Retinal pigment epithelial cell (primary cell): ENCODE measurements around the gene CEBPA.

Source experiments
- DNase-seq: peaks from one replicate; pipeline ENCODE4 v3.0.0-alpha.2; 2010; ENCODE audit warnings: low read depth
- H3K4me3 ChIP-seq: 2 replicates; pipeline ENCODE4 v1.5.1; 2011; ENCODE audit warnings: mild to moderate bottlenecking, low read length, control low read depth, moderate library complexity
- CTCF ChIP-seq: conservative IDR thresholded peaks from 2 replicates; pipeline ENCODE4 v1.5.1; 2011; ENCODE audit warnings: low read depth, low read length, control low read depth, inconsistent platforms

CEBPA gene

DNA sequence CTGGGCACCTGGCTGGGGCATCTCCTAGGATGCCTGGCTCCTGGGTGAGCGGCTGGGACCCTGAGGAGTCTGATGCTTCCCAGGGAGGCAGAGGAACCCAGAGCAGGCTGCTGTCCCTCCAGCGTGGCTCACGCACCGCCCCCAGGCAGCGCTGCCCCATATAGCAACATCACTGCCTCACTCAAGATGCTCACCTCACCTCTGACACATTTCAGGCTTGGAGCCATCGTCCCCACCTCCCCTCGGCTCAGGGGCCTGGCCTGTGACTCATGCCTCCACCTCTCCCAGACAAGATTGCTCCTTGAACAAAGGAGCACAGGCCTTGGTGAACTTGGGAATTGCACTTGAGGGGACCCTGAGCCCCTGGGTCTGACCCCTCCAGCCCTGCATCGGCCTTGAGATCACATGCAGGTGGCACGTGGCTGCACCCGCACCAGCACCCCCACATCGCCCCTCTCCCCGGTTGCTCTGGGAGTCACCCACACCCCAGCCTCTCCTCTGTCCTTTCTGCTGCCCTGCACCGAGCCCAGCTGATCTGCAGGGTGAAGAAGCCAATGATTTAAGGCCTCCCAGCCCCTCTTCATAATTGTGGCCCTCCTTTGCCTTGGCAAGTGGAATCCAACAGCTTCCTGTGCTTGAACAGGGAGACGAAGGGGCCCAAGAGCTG is 11.2 kb downstream of the CEBPA start:
- no peak for DNase-seq
- H3K4me3 ChIP-seq = no peak overlapping the region
- no peak for TF ChIP-seq CTCF

DNA sequence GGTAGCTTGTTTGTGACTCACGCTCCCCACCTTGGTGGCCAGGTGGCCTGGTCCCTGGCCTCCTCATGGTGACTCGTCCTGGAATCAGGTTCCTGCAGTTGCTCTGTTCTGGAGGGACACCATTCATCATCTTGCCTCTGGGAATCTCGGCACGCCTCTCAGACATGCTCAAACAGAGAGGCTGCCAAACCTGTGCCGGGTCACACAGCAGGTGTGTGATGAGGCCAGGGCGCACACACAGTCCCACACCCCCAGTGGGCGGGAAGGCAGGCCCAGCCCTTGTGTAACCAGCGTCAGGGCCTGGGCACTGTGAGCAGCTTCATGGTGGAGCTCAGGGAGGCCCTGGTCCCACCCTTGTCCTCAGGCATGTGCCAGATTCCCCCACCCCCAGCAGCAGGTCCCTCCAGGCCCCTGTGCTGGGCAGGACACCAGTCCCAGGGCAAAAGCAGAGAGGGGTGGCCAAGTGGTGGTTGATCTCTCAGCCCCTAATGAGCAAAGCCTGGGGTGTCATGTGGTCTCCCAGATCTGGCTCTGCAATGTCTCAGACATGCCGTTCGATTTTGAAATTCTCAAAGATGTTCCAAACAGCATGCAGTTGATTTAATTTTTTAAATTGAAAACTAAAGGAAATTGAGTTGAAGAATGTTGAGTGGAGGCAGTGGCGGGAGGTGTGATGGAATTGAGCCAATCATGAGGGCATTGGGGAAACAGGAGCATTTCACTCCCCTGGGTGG is 12.1 kb downstream of the CEBPA start:
- DNase-seq = no peak
- H3K4me3 ChIP-seq = no peak overlapping the region
- TF ChIP-seq CTCF = no peak

- no peak overlapping the region for H3K4me3 ChIP-seq
- no peak for DNase-seq
- no peak for TF ChIP-seq CTCF
Observed at GRCh38 chr19:33289261-33289660, 13.1 kb downstream of the CEBPA start.

GRCh38 chr19:33288666-33289065 is 13.7 kb downstream of the CEBPA start:
- TF ChIP-seq CTCF = no peak
- H3K4me3 ChIP-seq = no peak overlapping the region
- no peak for DNase-seq

DNA sequence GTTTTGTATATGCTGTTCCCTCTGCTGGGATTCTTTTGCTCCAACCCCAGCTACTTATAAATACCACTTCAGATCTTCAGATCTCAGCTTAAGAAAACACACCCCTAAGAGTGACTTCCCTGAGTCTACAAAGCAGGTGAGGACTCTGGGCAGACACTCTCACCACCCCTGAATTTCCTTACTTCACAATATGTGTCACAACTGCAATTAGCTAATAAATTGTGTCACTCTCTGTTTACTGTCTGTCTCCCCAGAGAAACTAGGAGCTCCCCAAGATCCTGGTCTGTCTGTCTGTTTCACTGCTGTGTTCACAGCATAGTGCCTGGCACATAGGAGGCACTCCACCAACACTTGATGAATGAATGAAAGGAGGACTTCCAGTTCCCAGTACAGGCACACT is 14.4 kb downstream of the CEBPA start:
- no peak overlapping the region for H3K4me3 ChIP-seq
- no peak for TF ChIP-seq CTCF
- no peak for DNase-seq

DNA sequence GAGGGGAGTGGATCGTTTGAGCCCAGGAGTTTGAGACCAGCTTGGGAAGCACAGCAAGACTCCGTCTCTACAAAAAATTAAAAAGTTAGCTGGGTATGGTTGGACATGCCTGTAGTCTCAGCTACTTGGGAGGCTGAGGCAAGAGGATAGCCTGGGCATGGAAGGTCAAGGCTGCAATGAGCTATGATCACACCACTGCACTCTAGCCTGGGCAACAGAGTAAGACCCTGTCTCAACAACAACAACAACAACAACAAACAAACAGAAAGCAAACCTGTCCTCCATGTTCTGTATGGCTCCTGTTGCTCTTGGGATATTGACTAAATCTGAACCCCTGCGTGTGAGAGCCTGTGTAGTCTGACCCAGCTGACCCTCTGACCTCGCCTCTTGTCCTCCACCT is 14.9 kb downstream of the CEBPA start:
- no peak for TF ChIP-seq CTCF
- H3K4me3 ChIP-seq = no peak overlapping the region
- DNase-seq = no peak

- TF ChIP-seq CTCF = no peak
- DNase-seq = no peak
- H3K4me3 ChIP-seq = no peak overlapping the region
Observed at GRCh38 chr19:33286899-33287298, 15.4 kb downstream of the CEBPA start.
